ENCODE results near the gene QSER1. TPM values are rescaled to one million over a fixed set of nuclear protein-coding genes. Genes with fewer than 3 reads are reported as not detected.

The QSER1 gene
- polyA plus RNA-seq, 2 donors, result 4.4 TPM

DNA sequence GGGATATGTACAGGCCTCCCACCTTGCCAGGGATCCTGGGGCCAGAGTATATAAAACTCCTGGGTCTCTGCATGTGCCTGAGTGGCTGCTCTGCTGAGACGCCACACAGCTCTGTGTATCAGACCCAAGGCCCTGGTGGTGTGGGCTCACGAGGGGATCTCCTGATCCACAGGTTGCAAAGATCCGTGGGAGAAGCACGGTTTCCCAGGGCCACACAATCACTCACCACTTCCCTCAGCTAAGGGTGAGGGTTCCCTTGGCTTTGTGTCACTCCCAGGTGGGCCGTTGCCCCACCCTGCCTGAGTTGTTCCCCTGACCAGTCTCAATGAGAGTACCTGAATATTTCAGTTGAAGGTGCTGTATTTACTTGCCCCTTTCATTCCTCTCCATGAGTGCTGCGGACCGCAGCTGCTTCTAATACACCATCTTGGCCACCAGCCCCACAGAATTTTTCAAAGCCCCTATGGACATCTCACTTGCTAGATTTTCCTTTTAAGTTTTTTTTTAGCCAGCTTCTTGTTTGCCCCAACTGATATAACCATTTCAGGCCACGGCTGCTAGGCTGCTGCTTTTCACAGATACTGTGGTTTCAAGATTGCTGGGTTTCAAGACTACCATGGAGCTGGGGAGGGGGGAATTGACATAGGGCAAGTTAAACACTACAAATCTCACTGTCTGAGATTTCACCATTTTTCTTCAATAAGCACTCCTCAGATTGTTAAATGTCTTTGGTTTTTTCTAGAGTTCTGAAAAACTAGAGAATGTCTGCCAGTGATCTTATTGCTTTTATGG, 109.3 kb downstream of the QSER1 start:
- H3K9me3 ChIP-seq (ENCODE audit: control insufficient read depth in 2 of 2, insufficient read depth in 1 of 2, low read depth in 1 of 2, low read length in 1 of 2), result no peaks in the 10 kb centered on the region
- H3K4me1 ChIP-seq (ENCODE audit: control insufficient read depth in 2 of 2, insufficient read depth in 2 of 2, low read length in 1 of 2), result no peaks in the 10 kb centered on the region
- 83 to 87% methylated on average over 8 of the region's 8 CpGs for WGBS, 2 donors
- H3K27ac ChIP-seq (ENCODE audit: low read depth in 2 of 2, low read length in 1 of 2), result no peak overlapping the region
- no peaks in the 10 kb centered on the region for H3K36me3 ChIP-seq (ENCODE audit: control insufficient read depth in 2 of 2, insufficient read depth in 2 of 2, low read length in 1 of 2)
- no peaks in the 10 kb centered on the region for H3K27me3 ChIP-seq (ENCODE audit: control insufficient read depth in 1 of 2, insufficient read depth in 2 of 2, low read length in 2 of 2)
- H3K4me3 ChIP-seq (ENCODE audit: low read depth in 1 of 2, low read length in 2 of 2), result no peak overlapping the region

DNA sequence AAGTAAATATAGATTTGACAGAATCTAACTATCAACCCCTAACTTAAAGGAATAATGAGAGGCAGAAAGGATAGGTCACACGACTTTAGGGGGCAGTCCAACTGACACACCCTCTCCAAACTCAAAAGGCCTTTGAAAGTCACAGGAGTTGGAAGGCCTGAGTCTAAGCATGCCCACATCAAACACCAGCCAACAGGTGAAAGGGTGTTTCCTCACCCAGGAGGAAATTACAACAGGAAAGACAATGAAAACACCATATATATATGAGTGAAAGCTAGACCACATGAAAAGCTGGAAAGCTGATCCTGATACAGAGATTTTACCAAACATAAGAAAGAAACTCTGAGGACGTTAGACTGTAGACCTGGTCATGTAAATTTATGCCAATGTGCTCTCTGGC, 112.6 kb downstream of the QSER1 start:
- H3K36me3 ChIP-seq (ENCODE audit: control insufficient read depth in 2 of 2, insufficient read depth in 2 of 2, low read length in 1 of 2), result no peaks in the 10 kb centered on the region
- H3K9me3 ChIP-seq (ENCODE audit: control insufficient read depth in 2 of 2, insufficient read depth in 1 of 2, low read depth in 1 of 2, low read length in 1 of 2), result no peaks in the 10 kb centered on the region
- H3K4me1 ChIP-seq (ENCODE audit: control insufficient read depth in 2 of 2, insufficient read depth in 2 of 2, low read length in 1 of 2), result no peaks in the 10 kb centered on the region
- 31 to 40% methylated on average over 2 of the region's 2 CpGs for WGBS, 2 donors
- H3K27ac ChIP-seq (ENCODE audit: low read depth in 2 of 2, low read length in 1 of 2), result no peak overlapping the region
- H3K4me3 ChIP-seq (ENCODE audit: low read depth in 1 of 2, low read length in 2 of 2), result no peak overlapping the region
- no peaks in the 10 kb centered on the region for H3K27me3 ChIP-seq (ENCODE audit: control insufficient read depth in 1 of 2, insufficient read depth in 2 of 2, low read length in 2 of 2)

DNA sequence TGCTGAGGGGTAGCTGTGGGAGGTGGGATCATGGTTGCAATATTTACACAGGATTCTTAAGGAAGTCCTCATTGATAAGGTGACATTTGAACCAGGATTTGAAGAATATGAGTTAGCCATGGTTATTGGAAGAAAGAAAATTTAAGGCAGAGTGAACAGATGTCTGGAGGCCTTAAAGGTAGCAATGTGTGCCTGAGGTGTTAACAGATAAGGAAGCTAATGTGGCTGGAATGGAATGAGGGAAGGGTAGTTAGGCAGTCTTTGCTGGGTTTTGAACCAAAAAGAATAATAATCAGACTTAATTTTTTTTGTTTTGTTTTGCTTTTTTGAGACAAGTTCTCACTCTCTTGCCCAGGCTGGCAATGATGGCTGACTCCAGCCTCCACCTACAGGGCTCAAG, 113.4 kb downstream of the QSER1 start:
- H3K27me3 ChIP-seq (ENCODE audit: control insufficient read depth in 1 of 2, insufficient read depth in 2 of 2, low read length in 2 of 2), result no peaks in the 10 kb centered on the region
- no peak overlapping the region for H3K4me3 ChIP-seq (ENCODE audit: low read depth in 1 of 2, low read length in 2 of 2)
- no peaks in the 10 kb centered on the region for H3K9me3 ChIP-seq (ENCODE audit: control insufficient read depth in 2 of 2, insufficient read depth in 1 of 2, low read depth in 1 of 2, low read length in 1 of 2)

DNA sequence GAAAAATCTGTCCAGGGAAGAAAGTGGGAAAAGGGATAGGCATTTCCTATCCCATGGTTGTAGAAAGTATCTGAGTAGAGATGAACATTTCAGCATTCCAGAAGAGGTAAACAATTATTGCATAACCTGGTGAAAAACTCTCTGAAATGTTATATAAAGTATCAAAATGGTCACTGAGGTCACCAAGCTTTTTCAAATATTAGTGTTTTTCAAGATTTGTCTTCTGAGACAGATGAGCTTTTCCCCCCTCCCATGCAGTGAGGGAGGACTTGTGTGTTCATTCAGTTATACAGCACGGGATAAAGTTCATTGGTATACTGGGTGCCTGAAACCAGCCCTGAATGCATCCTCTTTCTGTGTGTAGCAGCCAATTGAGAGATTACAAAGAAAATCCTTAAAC, 121.1 kb downstream of the QSER1 start:
- Histone ChIP-seq H3K4me1 (ENCODE audit: control insufficient read depth in 2 of 2, insufficient read depth in 2 of 2, low read length in 1 of 2) (no peaks in the 10 kb centered on the region), H3K4me3 (ENCODE audit: low read depth in 1 of 2, low read length in 2 of 2) (no peak overlapping the region), H3K36me3 (ENCODE audit: control insufficient read depth in 2 of 2, insufficient read depth in 2 of 2, low read length in 1 of 2) (no peaks in the 10 kb centered on the region), H3K27ac (ENCODE audit: low read depth in 2 of 2, low read length in 1 of 2) (no peak overlapping the region), H3K9me3 (ENCODE audit: control insufficient read depth in 2 of 2, insufficient read depth in 1 of 2, low read depth in 1 of 2, low read length in 1 of 2) (no peaks in the 10 kb centered on the region), H3K27me3 (ENCODE audit: control insufficient read depth in 1 of 2, insufficient read depth in 2 of 2, low read length in 2 of 2) (no peaks in the 10 kb centered on the region)
- 28 to 47% methylated on average over 1 of the region's 1 CpG for WGBS, 2 donors

More for the DNA sequence above, 113.4 kb downstream of the QSER1 start:
- no peak overlapping the region for H3K27ac ChIP-seq (ENCODE audit: low read depth in 2 of 2, low read length in 1 of 2)
- H3K4me1 ChIP-seq (ENCODE audit: control insufficient read depth in 2 of 2, insufficient read depth in 2 of 2, low read length in 1 of 2), result no peaks in the 10 kb centered on the region
- no peaks in the 10 kb centered on the region for H3K36me3 ChIP-seq (ENCODE audit: control insufficient read depth in 2 of 2, insufficient read depth in 2 of 2, low read length in 1 of 2)

DNA sequence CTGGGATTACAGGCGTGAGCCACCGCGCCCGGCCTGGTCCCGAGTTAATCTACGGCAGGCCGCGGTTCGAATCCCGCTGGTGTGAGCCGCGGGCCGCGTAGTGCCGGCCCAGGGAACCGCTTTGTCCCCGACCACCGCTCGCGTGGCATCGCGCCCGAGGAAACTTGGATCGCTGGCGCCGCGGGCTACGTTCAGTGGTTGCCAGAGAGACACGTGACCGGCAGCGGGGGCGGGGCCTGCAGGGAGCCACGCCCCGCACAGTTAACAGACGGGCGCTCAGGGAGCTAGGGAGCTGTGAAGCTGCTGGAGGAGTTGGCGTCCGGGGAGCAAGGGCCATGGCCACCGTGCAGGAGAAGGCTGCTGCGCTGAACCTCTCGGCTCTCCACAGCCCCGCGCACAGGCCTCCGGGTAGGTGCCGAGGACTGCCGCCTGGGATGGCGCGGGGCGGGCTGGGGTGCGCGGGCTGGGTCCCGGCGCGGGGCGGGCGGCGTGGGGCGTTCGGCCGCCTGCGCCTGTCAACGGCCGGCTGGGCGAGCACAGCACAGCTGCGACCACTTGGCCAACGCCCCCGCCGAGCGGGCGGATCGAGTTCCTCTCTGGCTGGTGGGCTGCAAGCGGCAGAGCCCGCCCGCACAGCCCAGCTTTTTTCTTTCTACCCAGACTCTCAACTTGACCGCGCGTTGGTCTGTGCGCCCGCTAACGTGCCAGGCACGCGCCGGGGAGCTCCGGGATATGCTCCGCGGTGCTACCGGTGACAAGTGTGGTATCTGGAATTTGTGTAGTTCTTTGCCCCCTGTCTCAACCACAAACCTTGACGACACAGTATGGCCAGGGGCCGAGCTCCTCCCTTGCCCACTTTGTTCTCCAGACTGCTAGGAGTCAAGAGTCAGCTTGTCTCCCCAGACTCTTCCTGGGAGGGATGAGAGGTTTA, 123.3 kb downstream of the QSER1 start, which contains the start of gene DEPDC7:
Gene DEPDC7 (plus strand): TSS at position 258 of the 931 bp plus-strand sequence. CDS start 78 bp downstream, at position 336.
- H3K27ac ChIP-seq (ENCODE audit: low read depth in 2 of 2, low read length in 1 of 2), result peak within 1 kb of the TSS; percentile 41 to 67
- no peaks in the 10 kb centered on the region for H3K27me3 ChIP-seq (ENCODE audit: control insufficient read depth in 1 of 2, insufficient read depth in 2 of 2, low read length in 2 of 2)
- H3K9me3 ChIP-seq (ENCODE audit: control insufficient read depth in 2 of 2, insufficient read depth in 1 of 2, low read depth in 1 of 2, low read length in 1 of 2), result no peaks in the 10 kb centered on the region
- no peaks in the 10 kb centered on the region for H3K4me1 ChIP-seq (ENCODE audit: control insufficient read depth in 2 of 2, insufficient read depth in 2 of 2, low read length in 1 of 2)
- peak within 1 kb of the TSS; percentile 72 to 75 for H3K4me3 ChIP-seq (ENCODE audit: low read depth in 1 of 2, low read length in 2 of 2)
- 3% methylated on average over 84 to 89 of the region's 89 CpGs for WGBS, 2 donors
- H3K36me3 ChIP-seq (ENCODE audit: control insufficient read depth in 2 of 2, insufficient read depth in 2 of 2, low read length in 1 of 2), result no peaks in the 10 kb centered on the region

DNA sequence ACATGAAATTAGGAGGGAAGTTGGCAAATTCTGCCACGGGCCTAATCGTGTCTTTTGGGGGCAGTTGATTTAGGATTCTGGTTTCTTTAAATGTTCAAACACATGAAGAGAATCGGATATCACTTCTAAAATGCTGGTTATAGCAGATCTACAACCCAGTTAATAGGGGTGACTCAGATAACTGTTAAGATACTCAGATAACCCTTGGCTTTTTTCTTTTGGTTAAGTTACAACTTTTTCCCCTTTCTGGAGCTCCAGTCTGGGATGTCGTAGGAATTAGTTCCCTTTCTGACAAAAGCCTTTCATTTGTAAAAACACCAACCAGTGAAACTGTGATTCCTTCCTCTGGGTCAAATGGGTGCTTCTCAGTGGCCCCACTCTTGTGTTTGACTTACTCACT, 124.0 kb downstream of the QSER1 start:
- 32 to 38% methylated on average over 4 of the region's 4 CpGs for WGBS, 2 donors
- no peaks in the 10 kb centered on the region for H3K9me3 ChIP-seq (ENCODE audit: control insufficient read depth in 2 of 2, insufficient read depth in 1 of 2, low read depth in 1 of 2, low read length in 1 of 2)
- H3K27me3 ChIP-seq (ENCODE audit: control insufficient read depth in 1 of 2, insufficient read depth in 2 of 2, low read length in 2 of 2), result no peaks in the 10 kb centered on the region
- H3K27ac ChIP-seq (ENCODE audit: low read depth in 2 of 2, low read length in 1 of 2), result no peak overlapping the region
- no peaks in the 10 kb centered on the region for H3K4me1 ChIP-seq (ENCODE audit: control insufficient read depth in 2 of 2, insufficient read depth in 2 of 2, low read length in 1 of 2)
- H3K36me3 ChIP-seq (ENCODE audit: control insufficient read depth in 2 of 2, insufficient read depth in 2 of 2, low read length in 1 of 2), result no peaks in the 10 kb centered on the region
- peak overlapping the region in 1 of 2 donors; percentile 75 for H3K4me3 ChIP-seq (ENCODE audit: low read depth in 1 of 2, low read length in 2 of 2)

DNA sequence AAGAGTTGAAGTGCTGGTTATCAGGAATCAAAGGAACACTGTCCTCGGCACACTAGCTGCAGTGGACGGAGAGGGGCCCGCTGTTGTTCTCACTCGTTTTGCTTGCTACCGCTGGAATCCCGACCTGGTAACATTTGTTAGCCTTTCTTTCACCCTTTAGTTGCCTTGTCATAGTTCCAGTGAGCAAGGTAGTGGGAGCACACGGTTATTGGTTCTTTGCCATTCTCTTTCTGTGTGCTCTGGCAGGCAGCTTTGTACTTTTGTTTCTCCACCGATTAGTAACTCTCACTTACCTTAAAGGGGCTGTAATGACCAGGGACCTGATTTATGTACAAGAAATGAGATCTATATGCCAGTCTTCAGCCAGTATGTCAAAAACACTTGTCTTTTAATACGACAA, 124.9 kb downstream of the QSER1 start:
- Histone ChIP-seq H3K9me3 (ENCODE audit: control insufficient read depth in 2 of 2, insufficient read depth in 1 of 2, low read depth in 1 of 2, low read length in 1 of 2) (no peaks in the 10 kb centered on the region), H3K4me3 (ENCODE audit: low read depth in 1 of 2, low read length in 2 of 2) (peak overlapping the region; percentile 16 to 30), H3K36me3 (ENCODE audit: control insufficient read depth in 2 of 2, insufficient read depth in 2 of 2, low read length in 1 of 2) (no peaks in the 10 kb centered on the region), H3K27ac (ENCODE audit: low read depth in 2 of 2, low read length in 1 of 2) (no peak overlapping the region), H3K4me1 (ENCODE audit: control insufficient read depth in 2 of 2, insufficient read depth in 2 of 2, low read length in 1 of 2) (no peaks in the 10 kb centered on the region), H3K27me3 (ENCODE audit: control insufficient read depth in 1 of 2, insufficient read depth in 2 of 2, low read length in 2 of 2) (no peaks in the 10 kb centered on the region)
- WGBS, 2 donors, result 45 to 51% methylated on average over 9 of the region's 9 CpGs

DNA sequence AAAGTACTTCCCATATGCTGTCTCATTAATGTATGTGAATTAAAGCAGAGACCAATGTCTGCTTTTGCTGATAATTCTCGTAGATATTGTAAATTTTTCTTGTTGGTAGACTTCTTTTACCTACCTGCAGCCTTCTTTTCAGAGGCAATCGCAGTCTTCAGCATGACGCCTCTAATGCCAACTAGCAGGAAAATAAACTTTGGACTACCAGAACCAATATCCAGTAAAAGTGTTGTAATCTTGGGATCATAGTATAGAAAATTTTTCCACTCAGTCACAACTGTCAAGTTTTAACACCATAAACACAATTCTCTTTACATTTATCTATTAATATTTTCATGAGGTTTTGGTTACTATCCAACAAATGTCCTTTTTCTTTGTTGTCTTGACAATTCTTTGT, 125.4 kb downstream of the QSER1 start:
- Histone ChIP-seq H3K36me3 (ENCODE audit: control insufficient read depth in 2 of 2, insufficient read depth in 2 of 2, low read length in 1 of 2) (no peaks in the 10 kb centered on the region), H3K4me1 (ENCODE audit: control insufficient read depth in 2 of 2, insufficient read depth in 2 of 2, low read length in 1 of 2) (no peaks in the 10 kb centered on the region), H3K4me3 (ENCODE audit: low read depth in 1 of 2, low read length in 2 of 2) (no peak overlapping the region), H3K27me3 (ENCODE audit: control insufficient read depth in 1 of 2, insufficient read depth in 2 of 2, low read length in 2 of 2) (no peaks in the 10 kb centered on the region), H3K27ac (ENCODE audit: low read depth in 2 of 2, low read length in 1 of 2) (no peak overlapping the region), H3K9me3 (ENCODE audit: control insufficient read depth in 2 of 2, insufficient read depth in 1 of 2, low read depth in 1 of 2, low read length in 1 of 2) (no peaks in the 10 kb centered on the region)
- WGBS, 2 donors, result 66 to 68% methylated on average over 3 of the region's 3 CpGs

DNA sequence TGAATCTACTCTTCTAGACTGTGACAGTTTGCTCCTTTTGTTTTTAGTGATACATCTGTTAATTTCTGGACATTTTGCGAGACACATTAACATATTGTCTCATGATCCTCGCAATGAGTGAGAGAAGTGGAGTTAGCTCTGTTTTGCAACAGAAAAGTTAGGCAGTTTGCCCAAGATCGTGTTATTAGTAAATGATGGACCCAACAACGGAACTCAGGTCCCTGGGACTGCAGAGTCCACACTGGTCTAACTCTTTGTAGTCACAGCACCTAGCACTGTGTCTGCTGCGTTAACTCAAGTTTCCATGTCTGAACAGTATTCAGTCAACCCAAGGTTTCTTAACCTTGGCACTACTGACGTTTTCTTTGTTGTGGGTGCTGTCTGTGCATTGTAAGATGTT, 126.2 kb downstream of the QSER1 start:
- WGBS, 2 donors, result 88% methylated on average over 6 of the region's 6 CpGs
- H3K36me3 ChIP-seq (ENCODE audit: control insufficient read depth in 2 of 2, insufficient read depth in 2 of 2, low read length in 1 of 2), result no peaks in the 10 kb centered on the region
- no peak overlapping the region for H3K4me3 ChIP-seq (ENCODE audit: low read depth in 1 of 2, low read length in 2 of 2)
- H3K9me3 ChIP-seq (ENCODE audit: control insufficient read depth in 2 of 2, insufficient read depth in 1 of 2, low read depth in 1 of 2, low read length in 1 of 2), result no peaks in the 10 kb centered on the region
- no peaks in the 10 kb centered on the region for H3K27me3 ChIP-seq (ENCODE audit: control insufficient read depth in 1 of 2, insufficient read depth in 2 of 2, low read length in 2 of 2)
- H3K4me1 ChIP-seq (ENCODE audit: control insufficient read depth in 2 of 2, insufficient read depth in 2 of 2, low read length in 1 of 2), result no peaks in the 10 kb centered on the region
- H3K27ac ChIP-seq (ENCODE audit: low read depth in 2 of 2, low read length in 1 of 2), result no peak overlapping the region
